GM19043 (cell line): ENCODE measurements around the gene ZBTB48.

Experiments used
- ATAC-seq: cut with Tn5 transposase; IDR thresholded peaks from one replicate; pipeline ENCODE4 v1.9.1; 2021; ENCODE audit warnings: low read depth; ENCODE audit not compliant: unreplicated experiment

Gene ZBTB48

DNA sequence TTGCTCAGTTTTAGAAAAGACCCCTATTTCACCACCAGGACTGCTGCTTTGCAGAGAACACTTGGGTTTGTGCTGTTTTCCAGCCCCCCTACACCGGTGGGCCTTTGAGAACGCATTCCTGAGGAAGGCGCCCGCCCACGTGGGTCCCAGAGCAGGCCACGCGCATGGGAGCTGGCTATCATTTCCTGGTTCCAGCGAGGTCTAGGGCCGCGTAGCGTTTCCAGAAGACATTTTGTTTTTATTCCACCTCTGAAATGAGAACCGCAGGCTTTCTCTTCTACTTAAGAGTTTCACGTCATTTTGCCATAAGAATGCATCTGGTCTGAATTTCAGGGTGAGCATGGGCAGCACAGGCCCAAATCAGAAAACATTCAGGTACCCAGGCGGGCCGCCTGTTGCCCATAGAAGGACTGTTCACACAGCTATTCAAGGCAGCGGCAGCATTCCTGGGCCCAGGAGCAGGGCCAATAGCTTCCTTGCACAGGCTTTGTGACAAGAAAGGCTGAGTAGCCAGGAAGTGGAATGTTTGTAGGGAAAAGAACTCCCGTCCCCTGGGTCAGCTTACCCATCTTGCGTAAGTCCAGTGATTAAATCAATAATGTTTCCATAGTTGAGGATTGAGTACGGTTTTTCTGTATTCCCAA is 24.2 kb downstream of the ZBTB48 start:
- ATAC-seq = no peak

DNA sequence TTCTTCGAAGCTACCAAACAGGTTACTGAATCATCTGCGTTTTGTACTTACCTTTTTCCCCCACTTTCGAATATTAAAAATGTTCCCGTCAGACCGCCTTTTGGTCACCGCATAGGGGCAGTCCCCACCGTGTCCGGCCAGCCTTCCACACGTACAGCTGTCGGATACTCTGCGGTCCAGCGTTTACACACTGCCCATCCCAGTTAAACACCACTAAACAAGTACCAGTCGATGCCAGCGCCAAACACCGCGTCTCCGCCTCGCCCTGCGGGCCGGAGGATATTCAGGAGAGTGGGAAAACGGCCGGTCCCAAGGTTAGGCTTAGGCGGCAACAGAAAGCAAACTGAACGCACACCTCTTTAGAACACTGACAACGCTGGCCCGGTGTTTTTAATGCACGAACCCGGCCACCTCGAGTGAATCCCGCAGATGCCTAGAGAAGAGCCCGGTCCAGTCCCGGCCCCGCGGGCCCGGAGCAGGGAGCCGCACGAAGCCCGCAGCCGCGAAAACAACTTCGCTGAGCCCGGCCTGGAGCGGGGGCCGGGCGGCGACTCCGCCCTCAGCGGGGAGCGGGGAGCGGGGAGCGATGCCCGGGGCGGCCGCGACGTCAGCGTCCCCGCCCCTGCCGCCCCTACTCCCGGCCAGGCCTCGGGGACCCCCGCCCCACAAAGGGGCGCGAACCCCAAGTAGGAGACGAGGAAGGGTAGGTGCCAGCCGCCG is 33.0 kb downstream of the ZBTB48 start:
- ATAC-seq = peak; percentile 19

DNA sequence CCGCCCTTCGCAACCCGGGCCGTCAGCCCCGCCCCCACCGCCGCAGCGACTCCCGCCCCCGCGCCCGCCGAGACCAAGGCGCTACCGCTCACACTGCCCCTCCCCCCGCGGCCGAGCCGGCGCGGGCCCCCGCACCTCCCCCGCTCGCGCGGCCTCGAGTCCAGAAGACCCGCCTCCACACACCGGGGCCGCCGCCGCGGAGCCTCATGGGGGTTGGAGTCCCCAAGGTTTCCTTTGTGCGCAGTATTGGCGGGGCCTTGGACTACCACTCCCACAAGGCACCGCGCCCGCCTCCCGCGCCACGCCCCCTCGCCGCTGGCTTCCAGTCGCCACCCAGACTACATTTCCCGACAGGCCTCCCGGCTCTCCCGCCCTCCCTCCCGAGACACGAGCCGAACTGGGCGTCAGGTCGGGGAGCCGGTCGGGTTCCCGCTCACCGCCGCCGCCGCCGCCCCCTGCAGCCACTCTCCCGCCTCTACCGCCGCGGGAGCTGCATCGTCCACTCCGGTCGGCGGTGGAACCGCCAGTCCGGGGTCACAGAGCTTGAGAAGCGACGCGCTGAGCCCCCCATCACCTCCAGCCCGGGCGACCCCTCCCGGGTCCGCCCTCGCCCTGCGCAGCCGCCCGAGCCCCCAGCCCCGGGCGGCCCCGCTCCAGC is 33.7 kb downstream of the ZBTB48 start, which contains the start of gene PHF13:
TSS of gene PHF13 (plus strand) at position 371 of the 658 bp plus-strand sequence. CDS start 336 bp downstream, outside the sequence.
- peak; percentile 97 for ATAC-seq

DNA sequence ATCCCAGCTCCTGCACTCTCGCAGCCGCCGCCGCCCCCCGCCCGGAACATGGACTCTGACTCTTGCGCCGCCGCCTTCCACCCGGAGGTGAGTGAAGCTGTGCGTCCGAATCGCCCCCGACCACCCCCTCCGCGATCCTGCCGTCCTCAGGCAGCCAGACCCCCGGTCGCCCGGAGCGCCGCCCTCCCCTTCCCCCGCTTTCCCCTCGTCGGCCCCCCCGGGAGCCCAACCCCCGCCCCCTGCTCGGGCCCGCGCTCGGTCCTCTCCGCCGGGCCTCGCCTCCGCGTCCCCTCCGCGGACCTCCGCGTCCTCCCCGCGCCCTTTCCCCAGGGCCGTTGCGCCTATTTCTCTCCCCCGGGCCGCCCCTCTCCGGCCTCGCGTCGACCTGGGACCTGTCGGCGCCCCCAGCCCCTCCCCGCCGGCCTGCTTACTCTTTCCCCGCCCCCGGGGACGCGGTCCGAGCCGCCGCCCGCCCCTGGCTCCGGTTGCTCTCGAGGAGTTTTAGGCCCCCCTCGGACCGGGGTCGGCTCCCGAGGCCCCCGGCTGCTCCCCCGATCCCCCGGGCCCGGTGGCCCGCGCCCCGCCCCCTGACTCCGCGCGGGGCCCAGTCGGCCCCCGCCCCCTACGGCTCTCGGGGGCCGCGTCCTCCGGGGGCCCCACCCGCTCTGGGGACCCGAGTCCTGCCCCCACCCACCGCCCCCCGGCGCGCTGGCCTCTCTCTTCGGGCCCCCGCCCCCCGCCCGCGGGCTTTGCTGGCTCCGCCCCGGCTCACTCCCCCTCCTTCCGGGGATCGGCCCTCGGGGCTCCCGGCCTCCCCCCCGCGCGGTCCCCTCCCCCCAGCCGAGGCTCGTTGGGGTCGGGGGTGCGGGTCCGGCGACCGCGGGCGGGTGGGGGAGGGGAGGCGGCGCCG is 34.5 kb downstream of the ZBTB48 start:
- no peak for ATAC-seq

DNA sequence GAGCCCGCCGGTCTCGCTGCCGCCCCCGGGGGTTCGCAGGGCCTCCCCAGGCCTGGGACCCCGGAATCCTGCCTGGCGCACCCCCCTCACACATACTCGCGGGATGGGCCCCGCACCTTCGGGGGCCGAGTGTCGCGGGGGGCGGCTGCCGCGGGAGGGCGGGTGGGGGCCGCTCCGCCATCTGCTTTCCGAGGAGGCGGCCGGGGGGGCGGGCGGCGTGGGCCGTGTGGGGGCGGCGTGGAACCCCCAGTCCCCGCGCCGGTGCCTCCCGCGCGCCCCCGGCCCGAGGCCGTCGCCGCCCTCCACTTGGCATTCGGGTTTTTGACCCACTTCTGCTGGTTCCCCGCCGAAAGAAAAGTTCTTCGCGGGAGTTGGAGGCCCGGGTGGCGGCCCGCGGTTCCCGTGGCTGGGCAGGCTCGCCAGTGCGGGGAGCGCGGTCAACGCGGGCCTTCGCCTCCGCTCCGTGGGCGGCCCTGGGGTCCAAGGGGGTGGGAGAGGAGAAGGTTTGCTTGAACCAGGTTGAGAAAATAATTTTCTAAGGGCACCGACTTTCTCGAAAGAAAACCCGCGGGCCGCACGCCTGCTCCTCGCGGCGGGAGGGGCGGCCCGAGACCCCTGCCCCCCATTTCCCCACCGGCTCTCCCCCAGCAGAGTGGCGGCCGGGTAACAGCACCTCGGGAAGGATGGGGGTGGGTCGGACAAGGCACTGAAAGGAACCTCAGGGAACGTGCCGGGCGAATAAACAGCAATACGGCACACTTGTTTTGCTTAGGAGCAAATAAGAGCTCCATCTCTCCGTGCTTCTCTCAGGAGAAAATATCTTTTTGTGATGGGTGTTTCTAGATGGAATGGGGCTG is 35.4 kb downstream of the ZBTB48 start:
- ATAC-seq = no peak

DNA sequence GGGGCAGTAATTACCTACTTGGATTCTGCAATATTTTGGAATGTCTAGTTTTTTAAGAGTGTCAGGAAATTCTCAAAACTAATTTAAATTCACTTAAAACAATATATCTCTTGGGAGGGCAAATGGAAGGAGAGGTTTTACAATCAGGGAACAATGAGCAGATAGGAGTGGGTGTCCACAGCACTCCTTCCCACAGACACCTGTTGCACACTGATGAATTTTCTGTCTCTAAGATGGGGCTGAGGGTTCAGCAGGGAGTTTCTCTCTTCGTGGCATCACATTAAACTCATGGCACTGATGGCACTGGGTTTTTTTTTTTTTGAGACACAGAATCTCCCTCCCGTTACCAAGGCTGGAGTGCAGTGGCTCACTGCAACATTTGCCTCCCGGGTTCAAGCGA is 39.3 kb downstream of the ZBTB48 start:
- ATAC-seq = no peak

DNA sequence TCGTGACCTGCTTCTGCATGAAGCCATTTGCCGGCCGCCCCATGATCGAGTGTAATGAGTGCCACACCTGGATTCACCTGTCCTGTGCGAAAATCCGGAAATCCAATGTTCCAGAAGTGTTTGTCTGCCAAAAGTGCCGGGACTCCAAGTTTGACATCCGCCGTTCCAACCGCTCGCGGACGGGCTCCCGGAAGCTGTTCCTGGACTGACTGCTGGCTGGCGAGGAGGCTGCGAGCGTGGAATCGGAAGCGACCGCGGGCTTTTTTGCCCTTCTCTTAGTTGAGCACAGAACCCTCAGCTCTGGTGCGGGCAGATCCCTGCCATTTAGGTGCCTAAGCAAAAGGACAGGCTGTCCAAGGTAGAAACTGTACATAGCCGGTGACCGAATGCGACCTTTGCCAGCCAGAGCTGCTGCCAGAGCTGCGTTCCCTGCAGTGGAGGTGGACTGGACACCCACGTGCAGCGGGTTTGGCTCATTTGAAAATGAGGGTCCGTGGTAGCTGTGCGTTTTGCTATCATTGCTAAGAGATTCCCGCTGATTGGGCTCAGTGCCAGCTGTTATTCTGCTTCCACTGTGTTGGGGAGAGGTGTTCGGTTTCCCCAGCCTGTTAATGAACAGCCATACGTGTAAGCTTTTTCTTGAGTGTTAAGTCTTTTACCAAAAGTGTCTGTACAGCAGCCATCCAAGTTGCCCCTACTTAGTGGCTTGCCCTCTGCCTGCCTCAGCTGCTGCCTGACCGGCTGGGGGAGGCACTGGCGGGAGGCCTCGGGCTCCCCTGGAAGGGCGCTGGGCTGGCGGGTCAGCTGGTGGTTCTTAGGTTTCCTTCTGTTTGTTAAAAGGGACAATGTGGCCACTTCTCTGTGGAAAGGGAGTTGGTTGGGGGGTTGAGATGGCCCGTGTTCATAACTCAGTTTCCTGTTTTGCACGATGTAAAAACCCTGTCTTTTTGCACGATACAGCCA is 41.9 kb downstream of the ZBTB48 start:
- ATAC-seq = no peak

DNA sequence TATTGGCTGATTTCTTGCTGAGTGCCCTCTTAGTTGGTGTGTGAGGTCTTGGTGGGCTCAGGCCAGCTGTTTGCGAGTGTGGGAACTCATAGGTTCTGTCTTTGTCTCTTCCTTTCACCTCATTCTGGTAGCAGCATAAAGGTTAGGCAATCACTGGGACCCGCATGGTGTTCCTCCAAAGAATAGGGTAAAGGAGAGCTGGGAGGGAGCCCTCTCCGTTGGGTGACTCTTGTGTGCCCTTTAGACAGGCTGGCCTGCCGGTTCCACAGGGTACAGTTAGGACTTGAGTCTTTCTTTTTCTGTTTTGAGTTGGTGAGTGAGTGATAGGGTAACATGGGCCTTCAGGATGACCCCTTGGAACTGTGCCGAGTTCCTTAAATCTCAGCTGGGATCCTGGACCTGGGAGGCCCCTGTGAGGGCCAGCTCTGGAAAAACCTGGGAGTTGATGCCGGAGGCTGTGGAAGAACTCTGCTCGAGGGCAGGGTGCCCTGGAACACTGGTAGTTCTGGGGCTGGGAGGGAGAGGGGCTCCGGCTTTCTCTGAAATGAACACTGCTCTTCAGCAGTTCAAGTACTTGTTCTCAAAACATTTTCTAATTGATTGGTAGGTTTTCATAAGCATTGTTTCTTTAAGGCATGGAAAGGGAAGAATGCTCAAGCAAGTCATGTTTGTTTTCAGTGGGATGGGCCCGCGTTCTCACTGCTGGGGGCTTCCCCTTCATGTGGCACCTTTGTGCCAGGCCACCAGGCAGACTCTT is 42.8 kb downstream of the ZBTB48 start:
- ATAC-seq = no peak

DNA sequence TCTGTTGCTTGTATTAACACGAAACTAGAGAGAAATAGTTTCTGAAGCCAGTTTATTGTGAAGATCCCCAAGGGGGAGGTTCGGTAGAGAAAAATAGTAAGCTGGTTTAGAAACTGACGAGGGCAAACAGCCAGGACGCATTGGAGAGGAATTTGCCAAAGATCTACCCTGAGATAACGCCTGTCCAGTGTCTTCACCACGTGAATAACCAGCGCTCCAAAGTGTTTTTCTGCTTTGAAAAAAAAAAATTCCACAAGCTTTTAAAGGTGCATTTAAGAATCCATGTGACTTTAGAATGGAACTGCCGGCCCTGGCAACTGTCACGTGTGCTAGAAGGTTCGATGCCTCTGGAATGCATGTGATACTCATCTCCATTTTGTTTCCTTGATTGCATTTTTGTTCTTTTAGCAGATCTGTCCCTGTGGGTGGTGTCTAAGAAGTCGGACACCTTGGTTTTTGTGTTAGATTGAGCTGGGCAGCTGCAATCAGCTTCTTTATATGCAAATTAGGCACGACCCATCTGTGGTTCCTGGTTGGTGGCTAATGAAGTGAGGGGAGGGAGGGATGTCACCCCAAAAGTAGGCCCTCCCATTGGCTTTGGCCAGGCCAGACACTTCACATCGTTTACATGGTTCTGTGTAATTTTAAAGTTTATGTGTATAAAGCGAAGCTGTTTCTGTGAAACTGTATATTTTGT is 43.6 kb downstream of the ZBTB48 start:
- no peak for ATAC-seq

DNA sequence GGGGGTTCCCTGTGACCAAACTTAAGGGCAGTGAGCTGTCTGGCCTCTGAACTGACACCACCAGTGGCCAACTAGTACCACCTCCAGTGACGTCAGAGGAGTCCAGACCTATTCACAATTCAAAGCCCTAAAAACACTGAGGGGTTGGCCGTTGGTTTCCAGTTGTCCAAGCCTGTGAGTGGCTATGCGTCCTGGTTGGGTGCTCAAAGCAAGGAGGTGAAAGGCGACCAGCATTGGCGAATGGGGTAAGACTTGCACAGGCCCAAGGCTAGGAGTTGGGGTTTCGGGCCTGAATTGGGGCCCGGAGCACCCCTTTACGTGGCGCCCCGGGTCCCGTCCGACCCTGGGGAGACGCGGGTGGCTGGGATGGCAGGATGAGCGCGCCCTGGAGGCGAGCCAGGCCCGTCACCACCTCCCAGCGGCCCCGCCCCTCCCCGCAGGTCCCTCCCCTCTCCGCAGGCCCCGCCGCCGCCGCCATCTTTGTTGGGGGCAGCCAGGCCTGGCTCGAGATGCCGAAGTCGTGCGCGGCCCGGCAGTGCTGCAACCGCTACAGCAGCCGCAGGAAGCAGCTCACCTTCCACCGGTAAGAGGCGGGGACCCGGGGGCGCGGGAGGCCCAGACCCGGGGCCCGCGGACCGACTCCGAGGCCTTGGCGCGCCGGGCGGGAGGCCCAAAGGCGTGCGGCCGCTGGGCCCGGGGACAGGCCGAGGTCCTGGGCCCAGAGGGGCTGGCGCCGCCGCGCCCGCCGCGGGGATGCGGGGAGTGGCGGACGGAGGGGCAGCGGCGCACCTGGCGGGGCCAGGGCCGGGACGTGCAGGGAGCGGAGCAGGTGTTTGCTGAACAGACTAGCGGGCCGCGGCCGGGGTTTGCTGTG is 45.2 kb downstream of the ZBTB48 start, which contains the start of gene THAP3:
TSS of gene THAP3 (plus strand) at position 159 of the 874 bp plus-strand sequence. CDS start at position 510, 351 bp downstream.
- ATAC-seq = peak; percentile 86

DNA sequence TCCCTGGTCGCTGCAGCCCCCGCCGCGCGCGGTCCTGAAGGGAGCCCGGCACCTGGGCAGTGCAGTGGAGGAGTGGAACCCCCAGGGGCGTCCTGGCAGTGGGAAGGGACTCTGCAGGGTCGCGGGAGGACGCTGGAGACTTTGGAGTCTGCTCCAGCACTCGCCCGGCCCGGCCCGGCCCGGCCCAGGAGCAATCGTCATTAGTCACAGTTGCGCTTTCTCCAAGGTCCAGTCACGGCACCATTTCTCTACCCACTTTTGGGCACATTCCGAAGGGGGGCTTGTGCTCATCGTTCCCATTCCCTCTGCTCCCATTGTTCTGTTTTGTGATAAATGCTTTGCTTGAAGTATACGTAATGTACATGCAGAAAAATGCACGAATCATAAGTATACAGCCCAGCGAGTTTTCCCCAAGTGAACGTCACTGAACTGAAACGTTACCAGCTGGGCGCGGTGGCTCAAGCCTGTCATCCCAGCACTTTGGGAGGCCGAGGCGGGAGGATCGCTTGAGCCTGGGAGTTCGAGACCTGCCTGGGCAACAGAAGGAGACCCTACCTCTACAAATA is 45.9 kb downstream of the ZBTB48 start:
- ATAC-seq = peak; percentile 19

DNA sequence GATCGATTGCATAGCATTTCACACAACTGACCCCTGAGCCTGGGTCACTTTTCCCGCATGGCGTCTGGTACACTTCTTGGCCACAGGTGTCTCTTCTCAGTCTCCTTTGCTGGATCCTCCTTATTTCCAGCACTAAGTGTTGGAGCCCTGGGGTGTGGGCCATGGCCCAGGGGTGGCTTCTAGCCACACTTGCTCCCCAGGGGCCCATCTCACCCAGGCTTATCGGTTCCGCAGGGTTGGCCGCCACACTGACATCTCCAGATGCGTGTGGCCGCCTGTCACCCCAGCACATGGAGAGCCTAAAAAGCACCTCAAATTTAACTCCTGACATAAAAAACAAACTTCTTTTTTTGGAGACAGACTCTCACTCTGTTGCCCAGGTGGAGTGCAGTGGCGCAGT is 47.2 kb downstream of the ZBTB48 start:
- no peak for ATAC-seq

DNA sequence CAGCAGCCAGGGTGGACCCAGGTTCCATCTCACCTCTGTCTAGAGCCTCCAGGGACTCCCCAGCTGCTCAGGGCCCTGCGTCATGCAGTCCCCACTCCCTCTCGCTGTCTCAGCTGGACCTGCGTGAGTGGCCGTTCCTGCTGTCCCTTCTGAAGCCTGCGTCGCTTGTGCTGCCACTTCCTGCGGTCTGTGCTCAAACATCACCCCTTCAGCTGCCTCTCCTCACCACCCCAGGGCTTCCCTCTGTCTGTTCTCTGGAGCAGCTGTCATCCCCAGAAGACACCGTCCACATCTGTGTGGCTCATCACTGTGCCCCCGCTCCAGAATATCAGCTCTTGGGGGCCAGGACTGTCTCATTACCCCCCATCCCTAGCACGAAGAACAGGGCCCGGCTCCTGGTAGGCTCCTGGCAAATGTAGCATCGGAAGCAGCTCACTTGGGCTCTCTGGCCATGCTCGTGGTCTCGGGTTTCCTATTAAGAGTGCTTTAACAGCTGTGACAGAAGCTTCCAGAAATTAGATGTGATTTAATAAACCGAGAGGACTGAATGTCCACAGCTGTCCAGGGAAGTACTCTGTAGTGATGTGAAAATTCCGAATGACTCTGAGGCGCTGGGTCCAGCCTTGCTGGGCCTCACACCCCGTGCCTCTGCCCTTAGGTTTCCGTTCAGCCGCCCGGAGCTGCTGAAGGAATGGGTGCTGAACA is 48.2 kb downstream of the ZBTB48 start:
- ATAC-seq = no peak

DNA sequence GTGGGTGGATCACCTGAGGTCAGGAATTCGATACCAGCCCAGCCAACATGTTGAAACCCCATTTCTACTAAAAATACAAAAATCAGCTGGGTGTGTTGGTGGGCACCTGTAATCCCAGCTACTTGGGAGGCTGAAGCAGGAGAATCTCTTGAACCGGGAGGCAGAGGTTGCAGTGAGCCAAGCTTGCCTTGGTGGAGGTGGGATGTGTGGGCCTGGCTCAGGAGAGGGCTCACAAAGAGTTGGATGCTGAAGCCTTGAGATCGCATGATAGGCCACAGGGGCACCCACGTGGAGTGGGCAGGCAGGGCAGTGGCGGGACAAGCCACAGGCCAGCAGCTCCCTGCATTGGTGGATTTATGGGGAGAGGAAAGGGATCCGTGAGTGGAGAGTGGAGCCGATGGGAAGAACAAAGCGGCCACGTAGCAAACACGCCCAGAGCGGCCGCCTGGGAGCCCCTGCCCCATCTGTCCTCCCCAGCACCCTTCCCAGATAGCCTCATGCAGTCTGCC is 49.2 kb downstream of the ZBTB48 start:
- ATAC-seq = no peak

DNA sequence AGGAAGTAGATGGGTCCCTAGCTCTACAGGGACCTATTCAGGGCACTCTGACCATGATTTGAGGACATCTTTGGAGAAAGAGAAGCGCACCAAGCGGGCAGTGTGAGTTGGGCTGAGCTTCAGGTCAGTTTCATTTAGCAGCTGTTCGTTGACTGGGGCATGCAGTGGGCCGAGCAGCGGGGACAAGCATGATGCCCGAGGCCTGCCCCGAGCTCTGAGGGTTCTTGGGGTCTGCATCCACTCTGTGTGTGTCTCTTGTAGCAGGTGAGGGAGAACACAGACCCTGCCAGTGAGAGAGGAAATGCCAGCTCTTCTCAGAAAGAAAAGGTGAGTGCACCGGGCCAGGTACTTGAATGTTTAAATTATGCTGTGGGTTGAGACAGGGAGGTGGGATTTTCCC is 50.2 kb downstream of the ZBTB48 start:
- no peak for ATAC-seq
